Measurements from ENCODE around the gene ZNF407. TPM values are rescaled to one million over a fixed set of nuclear protein-coding genes. Genes with fewer than 3 reads are reported as not detected.

ZNF407 gene
- total and polyA plus RNA-seq, 2 of the 13 experiments (the other 11 are each of a cell fraction or from before 2014, with no cell fraction given): 2.3 to 8.7 TPM

- TF ChIP-seq DDIT3 (CRISPR knock-in tag; IDR thresholded peaks at IDR 0.05) (no peak), SMARCE1 (IDR thresholded peaks at IDR 0.05; ENCODE audit: borderline replicate concordance) (no peak), SAFB2 (CRISPR knock-in tag; IDR thresholded peaks at IDR 0.05; ENCODE audit: borderline replicate concordance, low read depth) (no peak)
Observed at GRCh38 chr18:74856434-74856833, 258.8 kb downstream of the ZNF407 start (continued).

GRCh38 chr18:74856928-74857327 lies 259.3 kb downstream of the ZNF407 start:
- TF ChIP-seq TIGD3 (CRISPR knock-in tag; IDR thresholded peaks at IDR 0.05; ENCODE audit: borderline replicate concordance) (no peak), CBFB (CRISPR knock-in tag; IDR thresholded peaks at IDR 0.05) (no peak), CEBPZ (IDR thresholded peaks at IDR 0.05; ENCODE audit: low read length) (no peak), ZNF253 (CRISPR knock-in tag; IDR thresholded peaks at IDR 0.05; ENCODE audit: borderline replicate concordance) (no peak), HNF1A (IDR thresholded peaks at IDR 0.05; ENCODE audit: low read depth) (no peak), HNF1A (CRISPR knock-in tag; IDR thresholded peaks at IDR 0.05; ENCODE audit: borderline replicate concordance) (no peak), MEF2D (CRISPR knock-in tag; IDR thresholded peaks at IDR 0.05) (no peak), ZNF572 (CRISPR knock-in tag; IDR thresholded peaks at IDR 0.05) (no peak), NFE2L1 (CRISPR knock-in tag; IDR thresholded peaks at IDR 0.05; ENCODE audit: borderline replicate concordance) (no peak), ZBTB7A (CRISPR knock-in tag; IDR thresholded peaks at IDR 0.05) (no peak), ZNF709 (CRISPR knock-in tag; IDR thresholded peaks at IDR 0.05) (no peak), ZNF607 (CRISPR knock-in tag; IDR thresholded peaks at IDR 0.05; ENCODE audit: borderline replicate concordance) (no peak)
- 91% methylated on average over 8 of the region's 8 CpGs for WGBS (ENCODE audit: low lambda C conversion rate)
- ChIA-PET POLR2A (no interaction called here), CTCF (ENCODE audit: low intra/inter-chr PET ratio, low total read pairs) (no interaction called here)
- no peaks in the 10 kb centered on the region for H3K36me3 ChIP-seq (replicated peaks in 1 of 2; ENCODE audit: control insufficient read depth in 1 of 2, insufficient read depth in 2 of 2, low read length in 2 of 2)
- no peak overlapping the region for H2AFZ ChIP-seq (ENCODE audit: low read length)
- no TSS peak for BruUV-seq (replicated peaks)
- H3K4me3 ChIP-seq (replicated peaks in 1 of 3; ENCODE audit: insufficient read depth in 1 of 3, low read depth in 2 of 3, low read length in 3 of 3): no peak overlapping the region
- H4K20me1 ChIP-seq (ENCODE audit: insufficient read depth, low read length): no peaks in the 10 kb centered on the region
- DNase-seq (ENCODE audit: low spot score) (no peak), ATAC-seq (no peak), FAIRE-seq (no peak)
- H3K79me2 ChIP-seq (ENCODE audit: insufficient read depth, low read length): no peaks in the 10 kb centered on the region
- in situ Hi-C loops (cut with HindIII; ENCODE audit: extremely low pct_ligation_motif_present, low pct_unique_long_range_greater_than_20kb): no loop called here
- H3K27ac ChIP-seq (ENCODE audit: extremely low read length, insufficient read depth, low read length): no peak overlapping the region
- H3K4me2 ChIP-seq (ENCODE audit: low read depth, low read length): no peak overlapping the region
- no peaks in the 10 kb centered on the region for H3K27me3 ChIP-seq (ENCODE audit: control insufficient read depth in 1 of 2, insufficient read depth in 2 of 2, low read length in 2 of 2)
- no peak overlapping the region for H3K9ac ChIP-seq (ENCODE audit: insufficient read depth, low read depth, low read length)
- no peaks in the 10 kb centered on the region for H3K9me3 ChIP-seq (ENCODE audit: low read length)
- H3K4me1 ChIP-seq (ENCODE audit: insufficient read depth, low read length): no peaks in the 10 kb centered on the region
- intact Hi-C loops (cut with micrococcal nuclease; ENCODE audit: unreplicated experiment): no loop called here
